Measurements from ENCODE around the gene TFAP2A. TPM values are rescaled to one million over a fixed set of nuclear protein-coding genes. Genes with fewer than 3 reads are reported as not detected.

Gene TFAP2A
- polyA plus RNA-seq, 1 donor from 2014 or later = 0.78 TPM

DNA sequence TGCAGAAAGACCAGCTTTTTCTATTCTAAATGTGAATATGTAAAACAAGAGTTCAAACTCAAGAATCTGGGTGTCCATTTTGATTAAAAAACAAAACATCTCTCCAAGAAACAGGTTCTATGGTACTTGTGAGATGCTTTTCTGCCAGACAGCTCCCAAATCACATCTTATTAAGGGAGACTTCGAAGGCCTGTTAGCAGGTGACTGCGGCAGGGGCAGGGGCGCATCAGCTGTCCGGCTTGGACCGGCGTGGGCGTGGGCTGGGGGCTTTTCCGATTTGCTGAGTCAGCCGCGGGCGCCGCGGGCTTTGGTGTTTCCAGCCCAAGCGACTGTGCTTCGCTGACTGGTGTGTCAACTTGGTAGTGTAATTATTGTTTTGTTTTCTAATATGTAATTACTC is 32.6 kb downstream of the TFAP2A start:
- Histone ChIP-seq H3K27ac (ENCODE audit: low read length) (no peak overlapping the region), H3F3A (ENCODE audit: insufficient read depth, low read length, poor library complexity, severe bottlenecking) (no peaks in the 10 kb centered on the region), H4K20me1 (ENCODE audit: insufficient read depth) (no peaks in the 10 kb centered on the region), H3K79me2 (replicated peaks; ENCODE audit: insufficient read depth, low read length) (no peaks in the 10 kb centered on the region), H3K4me2 (ENCODE audit: low read length) (no peak overlapping the region), H2AFZ (ENCODE audit: low read depth, low read length) (no peak overlapping the region), H3K4me3 (ENCODE audit: low read length) (no peak overlapping the region), H3K9me3 (ENCODE audit: low read length) (no peaks in the 10 kb centered on the region), H3K9me2 (ENCODE audit: insufficient read depth, low read length) (no peaks in the 10 kb centered on the region), H3K27me3 (ENCODE audit: insufficient read depth, low read depth, low read length) (peaks cover 71% of the 10 kb centered on the region), H3K36me3 (ENCODE audit: insufficient read depth, low read length) (no peaks in the 10 kb centered on the region), H3K9ac (ENCODE audit: low read length) (no peak overlapping the region)
- no peak for TF ChIP-seq POLR2AphosphoS5 (IDR thresholded peaks at IDR 0.05)

DNA sequence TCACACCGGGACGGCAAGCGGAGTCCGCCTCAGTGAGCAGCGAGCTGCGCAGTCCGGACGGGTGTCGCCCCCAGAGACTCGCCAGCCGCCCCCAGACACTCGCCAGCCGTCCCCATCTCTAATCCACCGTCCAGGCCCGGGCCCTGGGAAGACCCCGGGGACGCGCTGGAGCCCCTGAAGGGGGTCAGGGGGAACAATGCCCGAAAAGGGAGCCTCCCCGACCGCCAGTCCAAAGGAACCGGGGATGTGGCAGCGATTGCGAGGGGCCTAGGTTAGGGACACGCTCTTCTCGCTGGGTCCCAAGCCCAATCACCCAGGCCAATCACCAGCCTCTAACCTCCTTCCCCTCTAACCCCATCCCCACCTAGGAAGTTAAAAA is 33.1 kb downstream of the TFAP2A start:
- Histone ChIP-seq H2AFZ (ENCODE audit: low read depth, low read length) (no peak overlapping the region), H3K4me2 (ENCODE audit: low read length) (no peak overlapping the region)
- TF ChIP-seq EZH2 (IDR thresholded peaks at IDR 0.05; ENCODE audit: borderline replicate concordance, insufficient read depth, low read length, poor library complexity, severe bottlenecking) (no peak), POLR2AphosphoS5 (IDR thresholded peaks at IDR 0.05) (no peak), TAF1 (IDR thresholded peaks at IDR 0.05; ENCODE audit: low read depth) (no peak), SMC3 (conservative IDR thresholded peaks at IDR 0.05; ENCODE audit: poor library complexity) (no peak), MXI1 (conservative IDR thresholded peaks at IDR 0.05; ENCODE audit: poor library complexity, severe bottlenecking) (no peak), EP300 (conservative IDR thresholded peaks at IDR 0.05; ENCODE audit: poor library complexity, severe bottlenecking) (no peak), RAD21 (conservative IDR thresholded peaks at IDR 0.05) (no peak)
- TF ChIP-seq, protein P1, sequence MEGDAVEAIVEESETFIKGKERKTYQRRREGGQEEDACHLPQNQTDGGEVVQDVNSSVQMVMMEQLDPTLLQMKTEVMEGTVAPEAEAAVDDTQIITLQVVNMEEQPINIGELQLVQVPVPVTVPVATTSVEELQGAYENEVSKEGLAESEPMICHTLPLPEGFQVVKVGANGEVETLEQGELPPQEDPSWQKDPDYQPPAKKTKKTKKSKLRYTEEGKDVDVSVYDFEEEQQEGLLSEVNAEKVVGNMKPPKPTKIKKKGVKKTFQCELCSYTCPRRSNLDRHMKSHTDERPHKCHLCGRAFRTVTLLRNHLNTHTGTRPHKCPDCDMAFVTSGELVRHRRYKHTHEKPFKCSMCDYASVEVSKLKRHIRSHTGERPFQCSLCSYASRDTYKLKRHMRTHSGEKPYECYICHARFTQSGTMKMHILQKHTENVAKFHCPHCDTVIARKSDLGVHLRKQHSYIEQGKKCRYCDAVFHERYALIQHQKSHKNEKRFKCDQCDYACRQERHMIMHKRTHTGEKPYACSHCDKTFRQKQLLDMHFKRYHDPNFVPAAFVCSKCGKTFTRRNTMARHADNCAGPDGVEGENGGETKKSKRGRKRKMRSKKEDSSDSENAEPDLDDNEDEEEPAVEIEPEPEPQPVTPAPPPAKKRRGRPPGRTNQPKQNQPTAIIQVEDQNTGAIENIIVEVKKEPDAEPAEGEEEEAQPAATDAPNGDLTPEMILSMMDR (IDR thresholded peaks at IDR 0.05; ENCODE audit: poor library complexity, severe bottlenecking) = no peak
- TF ChIP-seq, protein P2, sequence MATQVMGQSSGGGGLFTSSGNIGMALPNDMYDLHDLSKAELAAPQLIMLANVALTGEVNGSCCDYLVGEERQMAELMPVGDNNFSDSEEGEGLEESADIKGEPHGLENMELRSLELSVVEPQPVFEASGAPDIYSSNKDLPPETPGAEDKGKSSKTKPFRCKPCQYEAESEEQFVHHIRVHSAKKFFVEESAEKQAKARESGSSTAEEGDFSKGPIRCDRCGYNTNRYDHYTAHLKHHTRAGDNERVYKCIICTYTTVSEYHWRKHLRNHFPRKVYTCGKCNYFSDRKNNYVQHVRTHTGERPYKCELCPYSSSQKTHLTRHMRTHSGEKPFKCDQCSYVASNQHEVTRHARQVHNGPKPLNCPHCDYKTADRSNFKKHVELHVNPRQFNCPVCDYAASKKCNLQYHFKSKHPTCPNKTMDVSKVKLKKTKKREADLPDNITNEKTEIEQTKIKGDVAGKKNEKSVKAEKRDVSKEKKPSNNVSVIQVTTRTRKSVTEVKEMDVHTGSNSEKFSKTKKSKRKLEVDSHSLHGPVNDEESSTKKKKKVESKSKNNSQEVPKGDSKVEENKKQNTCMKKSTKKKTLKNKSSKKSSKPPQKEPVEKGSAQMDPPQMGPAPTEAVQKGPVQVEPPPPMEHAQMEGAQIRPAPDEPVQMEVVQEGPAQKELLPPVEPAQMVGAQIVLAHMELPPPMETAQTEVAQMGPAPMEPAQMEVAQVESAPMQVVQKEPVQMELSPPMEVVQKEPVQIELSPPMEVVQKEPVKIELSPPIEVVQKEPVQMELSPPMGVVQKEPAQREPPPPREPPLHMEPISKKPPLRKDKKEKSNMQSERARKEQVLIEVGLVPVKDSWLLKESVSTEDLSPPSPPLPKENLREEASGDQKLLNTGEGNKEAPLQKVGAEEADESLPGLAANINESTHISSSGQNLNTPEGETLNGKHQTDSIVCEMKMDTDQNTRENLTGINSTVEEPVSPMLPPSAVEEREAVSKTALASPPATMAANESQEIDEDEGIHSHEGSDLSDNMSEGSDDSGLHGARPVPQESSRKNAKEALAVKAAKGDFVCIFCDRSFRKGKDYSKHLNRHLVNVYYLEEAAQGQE (IDR thresholded peaks at IDR 0.05; ENCODE audit: borderline replicate concordance) = no peak

More for the DNA sequence above, 33.1 kb downstream of the TFAP2A start:
- Histone ChIP-seq H3K9me2 (ENCODE audit: insufficient read depth, low read length) (no peaks in the 10 kb centered on the region), H3K27me3 (ENCODE audit: insufficient read depth, low read depth, low read length) (peaks cover 66% of the 10 kb centered on the region), H3K9ac (ENCODE audit: low read length) (no peak overlapping the region), H3K79me2 (replicated peaks; ENCODE audit: insufficient read depth, low read length) (no peaks in the 10 kb centered on the region), H4K20me1 (ENCODE audit: insufficient read depth) (no peaks in the 10 kb centered on the region), H3K36me3 (ENCODE audit: insufficient read depth, low read length) (no peaks in the 10 kb centered on the region), H3K27ac (ENCODE audit: low read length) (no peak overlapping the region), H3K9me3 (ENCODE audit: low read length) (no peaks in the 10 kb centered on the region), H3F3A (ENCODE audit: insufficient read depth, low read length, poor library complexity, severe bottlenecking) (no peaks in the 10 kb centered on the region), H3K4me3 (ENCODE audit: low read length) (no peak overlapping the region)

Data from neural cell (in vitro differentiated cells).